GM19351 (cell line): ENCODE results near the gene SGIP1.

Experiments
- ATAC-seq: cut with Tn5 transposase; IDR thresholded peaks from one replicate; pipeline ENCODE4 v1.9.1; 2021; ENCODE audit warnings: mild to moderate bottlenecking, moderate library complexity; ENCODE audit not compliant: unreplicated experiment

SGIP1 gene

GRCh38 chr1:66533804-66534740, at the start of gene SGIP1:
SGIP1 (plus strand) TSS chr1:66534153; CDS start chr1:66534359, 206 bp downstream.
- ATAC-seq, result no peak

DNA sequence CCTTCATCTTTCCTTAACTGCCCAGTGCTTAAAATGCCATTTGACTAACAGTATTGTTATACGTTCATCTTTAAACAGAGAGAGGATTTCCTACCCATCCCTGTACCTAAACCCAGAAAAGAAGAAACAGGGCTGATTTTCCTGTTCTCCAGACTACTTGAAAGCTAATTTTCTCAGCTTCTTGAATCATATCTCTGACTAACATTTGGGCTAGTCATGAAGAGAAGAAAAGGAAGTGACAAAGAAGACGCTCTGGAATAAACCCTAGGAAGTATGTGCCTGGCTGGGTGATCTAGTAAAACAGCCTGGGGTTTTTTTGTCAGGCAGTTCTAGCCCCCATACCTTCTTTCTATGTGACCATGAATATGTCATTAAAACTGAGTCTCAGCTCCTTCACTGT, 44.8 kb upstream of the SGIP1 start:
- no peak for ATAC-seq

GRCh38 chr1:66489972-66490601, 43.9 kb upstream of the SGIP1 start:
- ATAC-seq, result no peak

- peak; percentile 77 for ATAC-seq
Observed at GRCh38 chr1:66490816-66491215, 43.1 kb upstream of the SGIP1 start.

- no peak for ATAC-seq
Observed at GRCh38 chr1:66492424-66492823, 41.5 kb upstream of the SGIP1 start.

- ATAC-seq, result no peak
Observed at GRCh38 chr1:66493731-66494130, 40.2 kb upstream of the SGIP1 start.

- no peak for ATAC-seq
Observed at GRCh38 chr1:66494482-66494881, 39.5 kb upstream of the SGIP1 start.

DNA sequence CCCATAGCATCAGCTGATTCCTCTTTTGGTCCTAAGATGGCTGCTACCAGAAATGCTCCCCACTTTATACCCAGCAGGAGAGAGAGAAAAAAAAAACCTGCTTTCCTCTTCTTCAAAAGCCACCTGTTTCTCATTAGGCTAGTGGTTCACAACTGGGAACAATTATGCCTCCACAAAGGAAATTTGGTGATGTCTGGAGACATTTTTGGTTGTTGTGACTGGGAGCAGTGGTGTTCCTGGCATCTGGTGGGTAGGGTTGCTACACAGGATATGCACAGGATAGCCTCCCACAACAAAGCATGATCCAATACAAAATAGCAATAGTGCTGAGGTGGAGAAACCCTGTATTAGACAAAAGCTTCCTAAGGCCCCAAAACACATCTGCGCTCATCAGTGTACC, 38.5 kb upstream of the SGIP1 start:
- no peak for ATAC-seq

DNA sequence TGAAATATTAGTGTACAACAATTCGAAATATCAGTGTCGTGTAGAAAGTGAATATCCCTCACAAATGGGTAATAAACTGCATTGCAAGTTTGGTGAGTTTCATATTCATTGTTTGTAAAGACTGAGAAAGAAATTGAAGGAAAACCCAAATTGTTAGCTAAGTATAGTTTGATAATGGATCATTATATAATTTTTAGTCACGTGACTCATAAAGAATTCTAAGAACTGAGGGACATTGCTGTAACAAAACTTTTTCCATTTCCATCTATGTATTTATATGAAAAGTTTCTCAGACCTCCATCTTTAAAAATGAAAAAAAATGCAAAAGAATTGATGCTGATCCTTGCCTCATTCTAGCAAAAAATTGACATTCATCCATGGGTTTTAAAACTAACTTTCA, 36.0 kb upstream of the SGIP1 start:
- no peak for ATAC-seq

GRCh38 chr1:66500301-66500700, 33.7 kb upstream of the SGIP1 start:
- ATAC-seq, result no peak

- no peak for ATAC-seq
Observed at GRCh38 chr1:66502086-66502485, 31.9 kb upstream of the SGIP1 start.

DNA sequence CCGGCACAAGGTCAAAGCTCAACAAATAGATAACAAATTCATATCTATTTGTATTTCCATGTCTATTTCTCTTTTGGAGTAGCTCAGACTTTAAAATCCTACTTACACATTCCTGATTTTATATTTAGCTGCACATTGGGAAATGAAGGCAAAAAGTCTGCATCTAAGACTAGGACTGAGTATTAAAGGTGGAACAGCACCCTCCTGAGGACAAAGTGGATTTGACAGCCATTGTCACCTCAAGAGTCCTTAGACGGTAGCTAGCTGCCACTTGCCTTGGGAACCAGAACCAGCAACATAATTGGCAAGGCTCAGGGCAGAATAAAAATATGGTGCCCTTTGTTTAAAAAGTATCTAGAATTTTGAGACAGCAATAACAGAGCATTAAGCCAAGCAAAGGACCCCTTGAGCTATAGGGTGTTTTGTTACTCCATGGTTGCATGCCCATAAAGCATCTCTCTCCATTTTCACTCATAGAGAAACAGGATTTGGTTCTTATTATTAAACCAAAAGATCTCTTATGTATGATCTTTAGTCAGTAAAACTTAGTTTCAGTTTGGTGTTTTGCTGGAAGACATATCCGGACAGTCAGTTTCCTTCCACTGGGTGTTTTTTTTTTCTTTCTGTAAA, 30.0 kb upstream of the SGIP1 start:
- ATAC-seq, result peak; percentile 98

DNA sequence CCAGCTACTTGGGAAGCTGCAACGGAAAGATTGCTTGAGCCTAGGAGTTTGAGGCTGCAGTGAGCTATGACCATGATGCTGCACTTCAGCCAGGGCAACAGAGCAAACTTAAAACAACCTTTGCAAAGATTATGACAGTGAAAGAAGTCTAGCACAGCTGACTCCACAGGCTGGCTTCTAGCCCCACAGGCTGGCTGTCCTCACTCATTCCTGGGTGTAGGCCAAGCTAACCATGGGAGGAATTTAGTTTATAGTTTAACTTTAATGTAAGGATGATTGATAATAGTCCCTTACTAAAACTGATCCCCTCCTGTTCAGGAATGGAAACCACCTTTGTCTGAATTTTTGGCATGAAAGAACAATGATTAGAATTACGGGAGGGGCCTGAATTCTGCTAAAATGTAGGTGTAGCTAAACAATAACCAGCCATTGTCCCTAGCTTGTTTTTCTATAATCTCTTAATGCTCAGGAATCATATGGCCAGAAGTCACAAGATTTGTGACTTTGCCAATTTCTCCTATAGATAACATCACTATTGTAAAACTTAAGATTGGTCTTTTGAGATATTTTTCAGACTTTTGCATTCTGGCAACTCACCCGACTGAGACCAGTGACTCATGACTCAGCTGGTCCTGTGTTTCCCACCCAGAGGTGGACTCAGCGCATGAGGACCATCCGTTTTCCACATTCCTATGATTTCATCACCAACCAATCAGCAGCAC, 28.1 kb upstream of the SGIP1 start:
- ATAC-seq, result no peak

GRCh38 chr1:66506393-66506687, 27.6 kb upstream of the SGIP1 start:
- no peak for ATAC-seq

GRCh38 chr1:66506991-66507390, 27.0 kb upstream of the SGIP1 start:
- ATAC-seq, result no peak

- no peak for ATAC-seq
Observed at GRCh38 chr1:66510407-66510806, 23.5 kb upstream of the SGIP1 start.

DNA sequence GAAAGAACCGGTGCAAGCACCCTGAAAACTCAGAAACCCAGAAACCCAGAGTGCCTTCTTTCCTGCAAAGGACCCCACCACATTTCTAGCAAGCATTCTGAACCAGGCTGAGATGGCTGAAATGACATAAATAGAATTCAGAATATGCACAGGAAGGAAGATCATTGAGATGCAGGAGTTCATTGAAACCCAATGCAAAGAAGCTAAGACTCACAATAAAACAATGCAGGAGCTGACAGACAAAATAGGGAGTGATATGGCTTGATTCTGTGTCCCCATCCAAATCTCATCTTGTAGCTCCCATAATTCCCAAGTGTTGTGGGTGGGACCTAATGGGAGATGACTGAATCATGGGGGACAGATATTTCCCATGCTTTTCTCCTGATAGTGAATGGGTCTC, 22.8 kb upstream of the SGIP1 start:
- no peak for ATAC-seq

DNA sequence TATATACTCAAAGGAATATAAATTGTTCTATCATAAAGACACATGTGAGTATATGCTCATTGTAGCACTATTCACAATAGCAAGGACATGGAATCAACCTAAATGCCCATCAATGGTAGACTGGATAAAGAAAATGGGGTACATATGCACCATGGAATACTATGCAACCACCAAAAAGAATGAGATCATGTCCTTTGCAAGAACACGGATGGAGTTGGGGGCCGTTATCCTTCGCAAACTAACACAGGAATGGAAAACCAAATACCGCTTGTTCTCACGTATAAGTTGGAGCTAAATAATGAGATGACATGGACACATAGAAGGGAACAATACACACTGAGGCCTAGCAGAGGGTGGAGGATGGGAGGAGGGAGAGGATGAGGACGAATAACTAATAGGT, 16.0 kb upstream of the SGIP1 start:
- no peak for ATAC-seq

DNA sequence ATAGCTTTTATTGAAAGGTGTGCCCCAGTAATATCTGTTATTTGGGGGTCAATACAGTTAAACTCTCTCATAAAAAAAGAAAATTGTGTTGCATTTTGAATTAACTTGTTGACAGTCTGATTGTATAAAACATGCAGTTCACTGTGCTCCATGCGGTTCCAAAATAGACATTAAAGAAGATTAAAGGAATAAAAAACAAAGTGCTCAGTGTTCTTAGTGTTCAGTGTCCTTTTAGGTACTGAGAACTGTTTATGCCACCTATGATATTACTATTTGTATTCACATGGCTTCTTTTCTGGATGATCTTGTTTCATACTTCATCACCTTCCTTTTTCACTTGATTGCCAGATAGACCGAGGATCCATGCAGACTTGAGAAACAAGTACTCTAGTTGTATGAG, 15.3 kb upstream of the SGIP1 start:
- no peak for ATAC-seq

DNA sequence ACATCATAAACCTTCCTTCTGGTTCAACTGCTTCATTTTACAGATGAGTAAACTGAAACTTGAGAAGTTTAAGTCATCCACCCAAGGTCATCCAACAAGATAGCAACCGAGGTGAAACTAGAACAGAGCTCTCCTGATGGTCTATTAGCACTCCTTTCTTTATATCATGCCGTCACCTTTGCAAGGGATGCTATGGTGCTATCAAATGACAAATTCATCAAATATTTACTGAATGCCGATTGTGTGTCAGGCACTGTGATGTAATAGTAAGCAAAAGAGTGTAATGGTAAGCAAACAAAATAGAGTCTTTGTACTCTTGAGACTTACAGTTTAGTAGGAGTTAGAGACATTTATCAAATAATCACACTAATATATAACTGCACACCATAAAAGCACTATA, 14.0 kb upstream of the SGIP1 start:
- no peak for ATAC-seq

GRCh38 chr1:66520655-66521054, 13.3 kb upstream of the SGIP1 start:
- ATAC-seq, result no peak
